ENCODE data around the gene PKP3.

DNA sequence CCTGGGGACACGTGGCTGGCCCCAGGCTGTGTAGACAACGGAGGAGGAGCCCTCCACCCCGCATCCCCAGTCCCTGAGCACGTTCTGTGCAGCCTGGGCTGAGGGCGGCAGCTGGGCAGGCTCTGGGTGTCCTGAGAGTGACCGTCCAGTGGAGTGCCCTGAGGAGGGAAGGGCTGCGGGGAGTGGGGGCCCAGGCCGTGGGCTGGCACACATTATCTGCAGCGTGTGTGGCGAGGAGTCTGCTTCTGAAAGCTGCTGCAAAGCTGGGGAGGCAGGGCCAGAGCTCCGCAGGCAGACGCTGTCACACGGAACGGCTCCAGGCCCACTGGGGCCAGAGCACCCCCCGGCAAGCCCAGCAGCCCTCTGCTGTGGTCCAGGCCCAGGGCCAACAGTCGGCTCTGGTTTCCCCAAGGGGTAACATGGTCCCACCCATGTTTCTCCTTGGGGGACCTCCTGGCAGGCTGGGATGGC, 48.6 kb downstream of the PKP3 start:
- TF ChIP-seq, protein P1, sequence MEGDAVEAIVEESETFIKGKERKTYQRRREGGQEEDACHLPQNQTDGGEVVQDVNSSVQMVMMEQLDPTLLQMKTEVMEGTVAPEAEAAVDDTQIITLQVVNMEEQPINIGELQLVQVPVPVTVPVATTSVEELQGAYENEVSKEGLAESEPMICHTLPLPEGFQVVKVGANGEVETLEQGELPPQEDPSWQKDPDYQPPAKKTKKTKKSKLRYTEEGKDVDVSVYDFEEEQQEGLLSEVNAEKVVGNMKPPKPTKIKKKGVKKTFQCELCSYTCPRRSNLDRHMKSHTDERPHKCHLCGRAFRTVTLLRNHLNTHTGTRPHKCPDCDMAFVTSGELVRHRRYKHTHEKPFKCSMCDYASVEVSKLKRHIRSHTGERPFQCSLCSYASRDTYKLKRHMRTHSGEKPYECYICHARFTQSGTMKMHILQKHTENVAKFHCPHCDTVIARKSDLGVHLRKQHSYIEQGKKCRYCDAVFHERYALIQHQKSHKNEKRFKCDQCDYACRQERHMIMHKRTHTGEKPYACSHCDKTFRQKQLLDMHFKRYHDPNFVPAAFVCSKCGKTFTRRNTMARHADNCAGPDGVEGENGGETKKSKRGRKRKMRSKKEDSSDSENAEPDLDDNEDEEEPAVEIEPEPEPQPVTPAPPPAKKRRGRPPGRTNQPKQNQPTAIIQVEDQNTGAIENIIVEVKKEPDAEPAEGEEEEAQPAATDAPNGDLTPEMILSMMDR (IDR thresholded peaks at IDR 0.05): no peak
- TF ChIP-seq JUND (IDR thresholded peaks at IDR 0.05) (no peak), MEF2A (IDR thresholded peaks at IDR 0.05; ENCODE audit: borderline replicate concordance, low read depth) (no peak), FOXJ3 (CRISPR knock-in tag; IDR thresholded peaks at IDR 0.05) (no peak), TAF1 (IDR thresholded peaks at IDR 0.05; ENCODE audit: borderline replicate concordance, low read depth, low read length) (no peak), POLR2AphosphoS5 (IDR thresholded peaks at IDR 0.05; ENCODE audit: low read depth, low read length) (no peak), EZH2phosphoT487 (IDR thresholded peaks at IDR 0.05; ENCODE audit: borderline replicate concordance, low read depth) (no peak), SMC3 (IDR thresholded peaks at IDR 0.05; ENCODE audit: low read depth, low read length) (no peak), TEAD4 (IDR thresholded peaks at IDR 0.05; ENCODE audit: borderline replicate concordance, insufficient read depth) (no peak), NRF1 (IDR thresholded peaks at IDR 0.05; ENCODE audit: low read depth, low read length) (no peak), RAD21 (IDR thresholded peaks at IDR 0.05; ENCODE audit: low read length) (no peak), NFIC (IDR thresholded peaks at IDR 0.05; ENCODE audit: borderline replicate concordance) (no peak), SIN3A (IDR thresholded peaks at IDR 0.05; ENCODE audit: borderline replicate concordance, low read depth, low read length) (no peak)
